HG03045 (cell line): ENCODE measurements around the gene QRICH2.
"Not testable (repeated sequence)": the region's sequence is repeated elsewhere in the genome, so short reads cannot be mapped to it uniquely, and the experiment has no call there.

Experiments used
- ATAC-seq: cut with Tn5 transposase; IDR thresholded peaks from one replicate; pipeline ENCODE4 v1.9.1; 2021; ENCODE audit warnings: mild to moderate bottlenecking, moderate library complexity; ENCODE audit not compliant: unreplicated experiment

QRICH2 gene

GRCh38 chr17:76225373-76226086 is 82.5 kb downstream of the QRICH2 start:
- ATAC-seq: not testable (repeated sequence)
